Fibroblast of skin of left quadriceps (primary cell): Measurements from ENCODE around the gene GRB10.

Source experiments
- DNase-seq, 2 experiments: peaks; one replicate each; pipeline ENCODE4 v3.0.0-alpha.2; 2013; ENCODE audit warnings: low read depth in 2 of 2

The GRB10 gene

DNA sequence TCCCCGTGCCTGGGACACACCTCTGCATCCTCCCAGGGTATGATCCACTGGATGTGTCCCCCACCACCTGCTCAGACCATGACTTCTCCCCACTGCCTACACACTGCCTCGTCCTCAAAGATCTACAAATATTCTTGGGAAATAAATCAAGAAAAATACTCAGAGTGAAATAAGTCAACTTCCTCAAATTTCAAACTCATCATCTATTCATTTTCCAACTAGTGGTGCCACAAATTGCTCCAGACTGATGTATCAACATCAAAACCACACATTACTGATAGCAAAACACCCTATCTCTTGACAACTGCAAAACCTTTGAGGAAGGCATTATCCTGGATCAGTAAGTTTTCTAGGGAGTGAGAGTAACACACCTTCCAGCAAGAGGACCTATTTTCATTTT lies 87.7 kb downstream of the GRB10 start:
- no peak for DNase-seq

DNA sequence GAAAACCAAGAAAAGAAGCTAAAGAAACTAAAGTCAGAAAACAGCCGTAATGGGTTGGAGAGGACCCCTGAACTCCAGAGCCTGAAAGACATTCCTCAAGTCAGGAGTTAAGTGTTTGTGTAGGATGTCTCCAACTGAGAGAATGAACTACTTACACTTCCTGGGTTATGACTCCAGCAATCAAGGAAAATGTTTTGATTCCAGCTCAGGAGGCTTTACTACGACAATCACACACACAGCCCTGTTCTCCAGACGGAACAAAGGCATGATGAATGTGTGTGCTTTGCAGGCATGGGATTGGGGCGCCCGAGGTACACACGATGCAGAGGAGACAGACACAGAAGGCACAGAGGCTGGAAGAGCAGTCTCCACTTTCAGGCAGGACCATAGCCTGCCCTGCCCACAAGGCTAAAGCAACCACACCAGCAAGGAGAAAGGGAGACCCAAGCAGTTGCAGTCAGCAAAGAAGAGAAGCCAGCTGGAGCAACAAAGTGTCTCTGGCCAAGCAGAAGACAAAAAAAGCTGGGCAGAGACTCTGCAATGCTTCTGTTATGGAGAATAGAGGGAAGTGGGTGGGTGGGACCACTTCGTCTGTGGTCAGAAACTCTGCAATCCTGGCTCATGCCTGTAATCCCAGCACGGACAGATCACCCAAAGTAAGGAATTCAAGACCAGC lies 89.1 kb downstream of the GRB10 start:
- no peak for DNase-seq

DNA sequence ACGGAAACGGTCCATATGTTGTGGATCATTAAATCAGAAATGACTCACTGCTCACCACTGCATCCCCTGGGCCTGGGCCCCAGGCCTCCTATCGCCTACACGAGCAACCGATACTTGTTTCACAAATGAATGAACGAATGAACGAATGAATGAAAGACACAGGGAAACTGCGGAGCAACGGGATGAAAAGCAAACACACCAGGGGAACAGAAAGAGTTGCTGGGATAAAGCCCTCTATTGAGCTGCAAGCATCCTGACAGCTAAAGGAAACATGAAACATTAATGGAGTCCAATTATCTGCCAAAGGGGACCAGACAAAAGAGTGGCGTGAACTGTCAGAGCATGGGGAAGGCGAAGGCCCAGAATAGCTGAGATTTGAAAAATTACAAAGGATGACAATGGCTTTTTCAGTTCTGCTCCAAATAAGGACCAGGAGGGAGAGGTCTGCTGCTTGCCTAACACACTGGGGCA lies 92.1 kb downstream of the GRB10 start:
- DNase-seq: peak; percentile 24 to 32

DNA sequence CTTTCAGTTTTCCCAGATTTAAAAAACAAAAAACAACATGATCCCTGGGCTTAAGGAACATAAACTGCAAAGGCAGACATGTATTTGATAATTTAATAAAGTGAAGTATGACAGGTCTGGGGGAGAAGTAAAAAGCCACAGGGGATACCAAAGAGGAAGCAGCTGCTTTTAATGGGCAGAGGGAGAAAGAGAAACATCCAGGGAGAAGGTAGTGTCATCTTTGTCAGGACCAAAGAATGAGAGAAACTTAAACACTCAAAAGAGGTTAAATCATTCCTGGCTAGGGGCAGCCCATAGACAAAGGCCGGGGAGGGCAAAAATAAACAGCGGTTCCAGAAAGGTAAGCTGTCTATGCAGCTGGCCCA lies 94.5 kb downstream of the GRB10 start:
- no peak for DNase-seq

DNA sequence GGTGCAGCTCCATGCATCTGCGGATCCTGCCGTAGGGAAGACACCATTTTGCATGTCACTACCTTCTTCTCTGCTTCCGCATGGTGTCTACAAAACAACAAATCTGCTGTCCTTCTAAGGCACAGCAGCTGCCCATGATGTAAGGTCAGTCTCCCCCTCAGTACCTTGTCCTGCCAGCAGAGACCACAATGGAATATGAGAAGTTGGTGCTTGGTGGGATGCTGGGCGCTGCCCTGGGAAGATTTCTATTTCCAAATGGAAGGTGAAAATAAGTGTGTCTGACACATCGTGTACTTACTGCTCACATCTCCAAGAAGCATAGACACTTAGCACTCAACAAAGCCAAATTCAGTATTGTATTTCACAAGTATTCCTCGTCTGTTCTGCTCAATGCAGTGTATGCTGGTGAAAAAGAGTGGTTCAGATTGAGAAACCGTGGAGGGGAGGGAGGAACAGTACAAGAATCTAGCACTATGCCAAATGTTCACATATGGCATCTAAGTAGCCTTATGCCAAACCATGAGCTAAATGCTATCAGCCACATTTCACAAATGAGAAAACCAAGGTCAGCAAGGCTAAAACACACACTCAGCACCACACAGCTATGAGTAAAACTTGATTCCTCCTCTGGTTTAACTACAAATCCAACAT lies 95.0 kb downstream of the GRB10 start:
- DNase-seq: peak in 1 of 2 experiments; percentile 34

DNA sequence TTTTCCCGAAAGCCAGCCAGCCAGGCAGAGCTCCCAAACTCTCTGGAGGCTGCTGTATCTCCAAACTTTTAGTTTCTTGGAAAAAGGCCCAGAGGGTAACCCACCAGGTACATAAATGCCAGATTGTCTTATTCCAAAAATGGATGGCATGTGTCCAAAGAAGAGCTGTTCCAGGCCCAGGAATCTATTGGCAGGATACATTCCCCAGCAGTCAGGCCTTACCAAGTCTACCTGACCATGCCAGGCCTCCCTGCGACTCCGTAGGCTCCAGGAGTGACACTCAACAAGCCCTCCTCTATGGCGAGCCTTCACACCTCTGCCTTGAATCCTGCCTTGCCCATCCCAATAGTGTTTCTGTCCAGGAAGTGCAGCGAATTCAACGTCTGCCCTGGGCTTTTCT lies 95.6 kb downstream of the GRB10 start:
- DNase-seq: no peak

DNA sequence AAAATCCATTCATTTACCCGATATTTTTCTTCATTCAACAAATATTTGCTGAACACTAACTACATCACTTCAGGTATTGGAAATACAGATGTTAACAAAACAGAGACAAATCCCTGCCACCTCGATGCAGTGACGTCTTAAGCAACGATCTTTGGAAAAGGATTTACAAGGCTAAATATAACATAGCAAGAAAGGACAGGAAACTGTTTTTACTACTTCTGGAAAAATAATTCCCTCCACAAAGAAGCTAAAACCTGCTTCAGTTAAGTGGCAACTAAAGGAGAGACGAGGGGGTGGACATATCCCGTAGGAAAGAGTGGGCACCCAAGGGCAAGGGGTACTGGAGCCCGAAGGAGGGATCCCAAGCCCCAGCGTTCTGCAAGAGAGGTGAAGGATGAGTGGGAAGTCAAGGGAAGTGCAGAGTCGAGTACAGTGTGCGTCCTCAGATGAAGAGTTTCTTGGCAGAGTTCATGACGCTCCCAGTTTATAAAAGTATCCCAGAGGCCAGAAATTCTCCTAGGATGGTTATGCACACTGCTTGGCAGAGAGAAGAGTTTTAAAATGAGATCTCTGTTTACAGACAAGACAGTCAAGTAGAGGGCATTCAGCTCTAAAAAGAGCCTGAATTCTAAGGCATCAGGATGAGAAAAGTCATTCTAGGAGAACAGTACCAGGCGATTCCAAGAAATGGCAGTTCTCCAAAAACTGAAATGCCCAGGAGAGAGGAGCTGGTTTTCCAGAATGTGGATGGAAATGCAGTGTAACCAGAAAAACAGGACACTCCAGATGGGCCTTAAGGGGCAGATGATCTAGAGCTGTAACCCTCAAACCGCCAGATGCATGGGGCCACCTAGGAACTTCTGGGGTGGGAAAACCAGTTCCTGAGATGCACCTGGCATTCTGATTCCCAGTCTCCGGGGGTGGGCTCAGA lies 97.3 kb downstream of the GRB10 start:
- DNase-seq: no peak

DNA sequence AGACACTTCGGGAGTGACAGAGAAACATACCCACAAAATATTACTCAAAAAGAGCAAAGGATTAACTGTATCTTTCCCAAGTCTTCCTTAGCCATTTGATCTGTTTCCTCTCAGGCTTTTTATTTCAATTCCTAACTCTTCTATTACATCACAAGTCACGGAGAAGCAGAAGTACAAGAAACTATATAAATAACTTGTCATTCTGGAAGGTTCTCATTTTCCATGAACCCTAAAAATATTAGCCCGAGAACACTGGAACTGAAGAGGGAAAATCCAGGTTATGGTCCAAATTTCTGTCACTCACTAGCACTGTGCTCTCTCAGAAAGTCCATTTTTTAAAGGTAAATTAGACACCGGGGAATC lies 98.0 kb downstream of the GRB10 start:
- no peak for DNase-seq

DNA sequence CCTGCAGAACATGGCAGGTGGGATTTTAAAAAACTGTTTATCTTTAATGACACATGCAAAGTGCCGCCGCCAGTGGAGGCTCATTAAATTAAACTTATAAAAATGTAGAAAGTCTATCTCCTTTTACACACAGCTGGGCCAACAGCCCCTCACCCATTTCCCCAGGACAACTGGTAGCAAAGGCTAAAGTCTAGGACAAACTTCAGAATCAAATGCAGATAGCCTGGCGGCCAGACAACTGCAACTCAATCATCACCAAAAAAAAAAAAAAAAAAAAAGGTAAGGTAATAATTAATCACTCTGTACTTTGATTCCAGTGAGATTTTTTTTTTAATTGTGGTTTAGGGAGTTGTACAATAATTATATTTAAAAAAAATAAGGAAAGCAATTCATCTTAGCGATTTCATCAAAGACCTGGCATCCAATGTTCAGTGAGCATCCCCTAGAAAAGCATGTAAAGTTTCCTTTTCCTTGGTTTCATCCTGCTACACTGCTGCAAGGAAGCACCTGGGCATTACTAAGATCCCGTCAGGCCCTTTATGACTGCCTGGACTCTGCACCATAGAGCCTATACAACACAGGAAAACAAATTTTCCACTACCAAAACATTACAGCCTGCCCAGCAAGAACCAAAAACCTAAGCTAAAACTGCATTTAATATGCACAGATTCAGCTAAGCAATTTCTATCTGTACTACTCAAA lies 98.5 kb downstream of the GRB10 start:
- DNase-seq: no peak

DNA sequence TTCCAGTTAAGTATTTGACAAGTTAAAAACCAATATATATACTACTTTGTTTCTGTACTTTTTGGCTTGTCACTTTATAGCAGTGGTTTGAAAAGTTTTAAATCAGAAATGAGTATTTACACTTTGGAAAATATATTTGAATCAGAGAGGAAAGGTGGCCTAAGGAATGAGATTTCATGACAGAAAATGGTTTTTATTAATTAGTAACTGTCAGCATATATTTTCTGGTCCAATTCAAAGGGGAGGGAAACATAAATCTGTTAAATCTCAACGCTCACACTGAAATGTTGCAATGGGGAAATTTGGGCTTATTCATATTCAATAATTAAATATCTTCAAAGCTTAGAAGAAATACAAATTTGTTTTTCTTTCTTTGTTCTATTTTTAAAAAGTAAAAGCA lies 100.1 kb downstream of the GRB10 start:
- no peak for DNase-seq

DNA sequence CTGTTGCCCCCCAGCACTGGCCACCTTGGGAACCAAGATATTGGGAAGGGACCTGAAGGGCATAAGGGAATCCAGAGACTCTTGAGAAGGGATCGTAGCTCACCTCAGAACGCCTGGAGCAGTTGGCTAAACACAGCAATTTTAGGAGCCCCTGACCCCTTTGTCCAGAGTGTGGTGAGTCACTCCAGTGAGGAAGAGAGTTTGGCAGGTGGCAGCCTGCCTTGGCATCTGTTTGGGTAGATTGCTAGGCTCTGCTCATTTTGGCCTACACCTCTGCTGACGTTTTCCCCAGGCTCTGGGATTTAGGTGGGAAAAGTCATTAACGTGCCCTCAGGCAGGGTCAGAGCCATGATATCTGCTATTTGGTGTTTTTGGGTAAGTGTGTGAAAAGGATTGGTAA lies 100.6 kb downstream of the GRB10 start:
- DNase-seq: no peak

DNA sequence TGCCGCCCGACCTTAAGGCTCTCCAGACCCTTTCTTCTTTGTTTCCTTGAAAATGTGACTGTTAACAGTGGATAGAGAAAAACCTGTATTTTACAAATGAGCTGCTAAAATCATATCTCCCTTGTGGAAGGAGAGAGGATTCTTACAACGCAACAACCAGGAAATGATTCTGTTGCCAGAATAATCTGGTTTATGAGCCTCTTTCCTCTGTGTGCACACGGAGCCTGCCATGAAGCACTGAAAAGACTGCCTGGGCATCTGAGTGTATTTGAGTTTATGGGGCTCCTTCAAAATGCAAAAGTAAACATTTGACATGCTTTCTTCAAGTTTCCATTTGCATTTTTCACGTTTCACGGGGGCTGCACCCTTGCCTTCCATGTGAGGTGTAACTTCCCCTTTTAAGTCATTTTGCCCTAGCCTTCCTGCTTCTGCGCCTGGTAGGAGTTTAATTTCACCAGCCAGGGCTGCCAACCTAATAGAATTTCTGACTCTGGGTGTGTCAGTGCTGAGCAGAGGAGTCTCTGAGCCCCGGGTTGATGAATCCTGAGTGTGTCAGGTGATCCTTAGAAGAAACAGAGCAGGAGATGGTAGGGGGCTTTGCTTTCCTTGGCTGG lies 101.2 kb downstream of the GRB10 start:
- no peak for DNase-seq

DNA sequence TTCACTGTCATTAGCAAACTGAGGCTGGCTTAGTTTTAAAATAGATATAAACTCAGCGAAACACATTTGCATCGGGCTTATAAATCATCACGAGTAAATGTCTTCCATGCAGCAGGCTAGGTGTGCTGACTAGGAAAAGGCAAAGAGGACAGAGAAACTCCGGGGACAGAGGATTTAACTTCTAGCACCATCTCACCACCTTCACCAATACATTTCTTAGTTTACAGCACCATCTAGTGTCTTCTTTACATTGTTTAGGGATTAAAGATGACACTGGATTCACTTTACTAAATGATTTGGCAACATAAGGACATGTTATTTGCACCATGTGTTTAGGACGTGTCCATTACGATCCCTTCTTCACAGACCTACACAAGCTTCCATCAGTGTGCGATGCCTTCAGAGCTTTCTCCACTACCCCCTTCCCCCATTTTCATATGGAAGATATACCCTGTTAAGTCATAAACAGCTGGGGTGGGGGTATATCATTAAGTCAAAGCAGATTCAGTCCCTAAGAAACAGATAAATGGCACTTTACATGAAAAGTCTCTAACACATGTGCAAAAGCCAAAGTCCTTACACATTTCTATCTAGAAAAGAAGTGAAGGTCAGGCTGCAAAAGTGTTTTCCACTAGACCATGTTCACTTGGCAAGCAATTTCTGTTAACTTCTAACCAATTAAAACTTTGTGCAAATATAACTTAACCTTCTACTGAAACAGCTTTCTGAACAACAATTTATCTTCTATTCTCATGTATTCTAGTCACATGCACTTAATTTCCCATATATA lies 103.3 kb downstream of the GRB10 start:
- peak in 1 of 2 experiments; percentile 35 for DNase-seq

DNA sequence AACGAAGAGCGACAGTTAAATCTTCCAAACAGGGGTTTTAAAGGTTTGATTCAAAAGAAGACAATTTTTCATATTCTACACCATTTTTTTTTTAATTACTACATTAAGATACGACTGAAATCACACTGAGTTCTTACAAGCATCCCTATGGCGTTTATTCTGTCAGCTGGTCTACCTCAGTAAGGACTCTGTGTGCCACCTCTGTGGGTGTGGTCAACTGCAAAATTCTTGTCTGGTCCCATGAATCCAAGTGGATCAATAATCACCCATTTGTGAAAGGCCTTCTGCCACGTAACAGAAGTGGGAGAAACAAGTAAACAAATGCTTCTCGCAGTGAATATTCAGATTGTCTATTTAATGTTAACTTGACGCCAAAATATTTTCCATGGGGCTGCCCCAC lies 104.1 kb downstream of the GRB10 start:
- no peak for DNase-seq

DNA sequence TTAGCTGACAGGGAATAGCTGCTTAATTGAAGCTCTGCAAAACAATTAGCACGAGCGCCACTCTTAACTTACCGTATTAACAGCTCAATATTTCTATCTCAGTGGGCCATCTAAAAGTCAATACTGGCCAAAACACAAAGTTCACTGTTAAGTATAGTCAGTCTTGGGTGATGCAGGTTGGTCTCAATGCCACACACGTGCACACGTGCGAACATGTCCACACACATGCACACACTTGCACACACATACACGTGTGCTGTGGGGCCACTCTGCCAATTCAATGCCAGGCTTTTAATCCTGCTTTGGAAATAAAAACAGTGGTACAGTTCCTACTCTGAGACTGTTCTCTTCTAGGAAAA lies 105.1 kb downstream of the GRB10 start:
- DNase-seq: no peak

DNA sequence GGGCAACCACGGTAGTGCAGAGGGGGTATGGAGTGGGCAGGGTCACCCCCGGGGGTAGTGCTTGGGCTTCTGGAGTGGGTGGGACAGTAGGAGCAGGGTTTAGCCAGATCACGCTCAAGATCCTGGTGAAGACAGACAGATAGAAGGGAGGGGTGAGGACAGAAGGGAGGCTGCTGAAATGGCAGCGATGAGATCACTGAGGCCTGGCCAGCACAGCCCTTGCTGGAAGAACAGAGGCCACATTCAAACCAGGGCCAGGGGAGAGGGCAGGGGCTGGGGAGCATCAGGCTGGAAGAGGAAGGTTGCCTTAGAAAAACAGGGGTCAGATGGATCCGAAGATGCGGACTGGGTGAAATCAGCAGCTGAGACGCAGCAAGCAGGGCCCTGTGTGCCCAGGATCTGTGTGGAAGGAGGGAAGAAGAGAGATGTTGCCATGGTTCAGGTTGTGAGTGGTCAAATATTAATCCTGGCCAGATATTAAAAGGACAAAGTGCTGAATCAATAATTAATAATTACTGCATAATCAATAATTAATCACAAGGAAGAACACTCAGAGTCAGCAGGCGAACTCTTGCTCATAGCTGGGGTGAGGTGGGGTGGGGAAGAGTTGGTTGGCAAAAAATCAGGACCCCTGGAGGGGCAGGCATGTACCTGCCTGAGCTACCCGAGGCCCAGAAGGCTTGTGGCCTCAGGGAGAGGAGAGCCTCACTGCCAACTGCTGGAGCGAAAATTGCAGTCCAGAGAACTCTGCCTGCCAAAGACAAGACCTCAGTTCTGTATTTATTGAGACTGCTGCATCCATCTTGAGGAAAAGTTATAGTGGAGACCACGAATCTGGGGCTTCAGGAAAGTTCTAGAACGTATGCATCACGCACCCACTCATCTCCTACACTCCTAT lies 105.7 kb downstream of the GRB10 start:
- DNase-seq: no peak

DNA sequence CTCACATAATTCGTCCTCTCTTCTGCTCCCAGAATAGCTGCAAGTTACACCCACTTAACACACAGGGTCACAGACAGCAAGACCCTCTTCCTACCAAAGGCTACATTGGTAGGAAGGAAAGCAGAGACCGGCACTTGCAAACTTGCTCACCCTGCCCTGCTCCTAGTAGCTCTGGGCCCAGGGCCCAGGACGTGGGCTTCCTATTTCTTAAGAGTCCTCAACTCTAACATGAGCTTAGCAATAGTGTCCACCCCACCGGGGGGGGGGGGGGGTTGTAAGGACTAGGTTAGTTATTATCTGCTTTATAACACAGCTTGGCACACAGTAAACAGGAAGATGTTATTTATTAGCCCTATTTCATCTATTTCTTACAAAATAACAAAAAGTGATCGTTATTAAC lies 106.6 kb downstream of the GRB10 start:
- no peak for DNase-seq

DNA sequence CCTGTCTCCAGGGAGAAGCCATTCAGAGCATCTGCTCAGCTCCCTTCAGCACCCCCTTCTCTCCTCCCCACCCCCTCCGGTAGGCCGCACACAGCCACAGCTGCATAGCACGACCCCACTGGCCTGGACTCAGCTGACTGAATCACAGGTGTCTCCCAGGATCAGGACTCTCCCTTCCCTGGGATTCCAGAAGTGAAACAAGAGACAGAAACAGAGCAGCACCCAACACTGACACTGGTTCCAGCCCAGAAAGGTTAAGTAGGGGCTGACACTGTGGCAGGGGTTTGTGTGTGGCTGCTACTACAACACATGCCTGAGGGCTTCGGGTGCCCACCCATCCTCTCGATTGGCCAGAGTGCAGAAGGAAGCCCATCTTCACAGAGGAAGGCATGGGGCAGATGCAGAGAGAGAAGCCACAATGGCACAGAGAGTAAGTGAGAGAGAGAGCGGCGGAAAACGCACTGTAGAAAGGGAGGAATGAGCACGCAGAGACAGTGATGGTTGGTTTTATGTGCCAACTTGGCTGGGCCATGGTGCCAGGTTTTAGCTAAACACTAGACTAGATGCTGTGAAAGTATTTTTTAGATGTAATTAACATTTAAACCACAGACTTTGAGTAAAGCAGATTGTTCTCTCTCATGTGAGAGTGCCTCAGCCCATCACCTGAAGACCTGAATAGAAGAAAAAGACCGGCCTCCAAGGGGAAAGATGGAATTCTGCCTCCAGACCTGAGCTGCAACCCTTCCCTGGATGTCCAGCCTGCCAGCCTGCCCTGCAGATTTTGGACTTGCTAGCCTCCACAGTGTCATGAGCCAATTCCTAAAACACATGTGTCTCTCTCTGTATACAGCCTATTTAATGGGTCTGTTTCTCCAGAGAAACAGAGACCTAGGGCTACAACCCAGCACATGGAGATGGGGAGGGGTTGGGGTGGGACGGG lies 107.5 kb downstream of the GRB10 start:
- no peak for DNase-seq

DNA sequence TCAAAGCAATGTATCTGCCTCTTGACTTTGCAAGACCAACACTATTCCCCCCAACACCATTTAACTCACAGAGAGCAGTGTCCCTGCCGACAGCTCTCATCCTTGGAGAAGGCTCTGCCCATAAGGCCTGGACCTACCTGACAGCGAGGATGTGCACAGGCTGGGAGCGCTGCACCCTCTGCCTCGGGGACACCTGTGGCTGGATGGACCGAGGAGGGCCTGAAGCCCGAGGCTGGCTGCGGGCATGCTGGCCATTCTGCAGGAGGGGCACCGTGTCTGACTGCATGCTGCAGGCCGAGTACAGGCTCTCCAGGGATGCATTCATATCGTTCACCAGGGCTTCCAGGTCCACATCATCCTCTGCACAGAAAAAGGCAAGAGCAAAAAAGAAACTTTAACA lies 108.4 kb downstream of the GRB10 start:
- DNase-seq: no peak
